Heart right ventricle (tissue), 16 donors: Measurements from ENCODE around the gene SBNO1. TPM values are rescaled to one million over a fixed set of nuclear protein-coding genes. Genes with fewer than 3 reads are reported as not detected.
"Not testable (repeated sequence)": the region's sequence is repeated elsewhere in the genome, so short reads cannot be mapped to it uniquely, and the experiment has no call there.

Source experiments
- ATAC-seq, 8 donors: fragments of 200-7000 bp; cut with Tn5 transposase; one replicate each; pipeline ENCODE4 v1.9.1; 2020; ENCODE audit warnings: mild to moderate bottlenecking in 8 of 8, moderate library complexity in 8 of 8, moderate number of reproducible peaks in 1 of 8
- DNase-seq, 2 donors: peaks; one replicate each; pipeline ENCODE4 v3.0.0-alpha.2; 2020
- H3K27ac ChIP-seq, 10 donors: fragments of 200-600 bp; sonication (generic) in 2 of 10; one replicate each; pipeline versions ENCODE4 v1.5.0 to v1.8.0; 2020 to 2022; ENCODE audit warnings: mild to moderate bottlenecking in 3 of 10
- H3K27me3 ChIP-seq, 7 donors: fragments of 200-600 bp; one replicate each; pipeline ENCODE4 v1.8.0; 2021 to 2022; ENCODE audit warnings: mild to moderate bottlenecking in 2 of 7
- H3K36me3 ChIP-seq, 9 donors: fragments of 200-600 bp; sonication (generic) in 1 of 9; one replicate each; pipeline versions ENCODE4 v1.5.0 to v1.8.0; 2020 to 2022; ENCODE audit warnings: mild to moderate bottlenecking in 2 of 9
- H3K4me1 ChIP-seq, 9 donors: fragments of 200-600 bp; sonication (generic) in 1 of 9; one replicate each; pipeline versions ENCODE4 v1.5.0 to v1.8.0; 2020 to 2022; ENCODE audit warnings: mild to moderate bottlenecking in 4 of 9
- H3K4me3 ChIP-seq, 10 donors: fragments of 200-600 bp; sonication (generic) in 2 of 10; one replicate each; pipeline versions ENCODE4 v1.5.0 to v1.8.0; 2020 to 2022; ENCODE audit warnings: mild to moderate bottlenecking in 7 of 10, moderate library complexity in 2 of 10
- H3K9me3 ChIP-seq, 11 donors: fragments of 200-600 bp in 10 of 11; sonication (generic) in 2 of 11; one replicate each; pipeline versions ENCODE4 v1.5.0 to v1.8.0; 2013 to 2022; ENCODE audit warnings: mild to moderate bottlenecking in 2 of 11, control low read depth in 1 of 11, moderate library complexity in 1 of 11
- CTCF ChIP-seq, 9 donors: fragments of 200-600 bp; sonication (generic) in 2 of 9; IDR thresholded peaks; one replicate each; pipeline versions ENCODE4 v1.5.0 to v1.8.0; 2021 to 2022; ENCODE audit warnings: antibody characterized with exemption in 9 of 9, mild to moderate bottlenecking in 5 of 9, moderate library complexity in 1 of 9
- WGBS, 2 donors: extraction: QIAGEN DNeasy Blood & Tissue Kit; methylation state at CpG; one replicate each; pipeline ENCODE4 v1.1.7; 2013; ENCODE audit warnings: inconsistent platforms in 1 of 2; 5-methylcytosine and 5-hydroxymethylcytosine counted together
- intact Hi-C, 10 donors: fragments of 100-400 bp; cut with DNase I; formaldehyde crosslinking; loops; one replicate each; pipeline versions ENCODE4 v1.11.1 to v1.14.2; 2022
- polyA plus RNA-seq, 2 donors: library from polyadenylated mRNA; stranded (reverse); fragments of 200-250 nt; gene quantifications; one replicate each; pipeline ENCODE4 v1.2.3, GENCODE V29; 2013
- total RNA-seq, 10 donors: library from RNA; stranded (reverse); fragmentation: NEBNext Ultra II Directional in 3 of 10; extraction: Animal tissue kit (Norgen Biotek cat#: 25700) in 3 of 10; gene quantifications; one replicate each; pipeline versions ENCODE4 v1.2.1 to v1.2.4, GENCODE V29; 2021 to 2023
- donor health status: Arrhythmogenic right ventricular cardiomyopathy.
- donor health status: ischemic (EF 13 %, LVEDD 7.1; RV severe dilation, severe dysfunction).
- donor health status: healthy with polysubstance abuse.
- donor health status: DM: no; HTN: yes; CAD: no.
- donor health status: DM: no; HTN: no; CAD: no.
- donor health status: ischemic (EF 25% LVEDD 6.9; RV normal size, moderate dysfunction).
- donor health status: ischemic (EF 25% LVEDD 5.7; RV mildly dilated, moderate dysfunction).
- donor health status: healthy.
- donor health status: DM: yes; HTN: yes; CAD: no.
- donor health status: Ischemic cardiomyopathy.
- donor health status: ischemic (EF 35%, LVEDD 5.7; RV mildly dilated, moderate dysfunction).
- donor health status: nonischemic (EF 11% LVEDD 7.7; RV severe dilation, severe dysfunction).
- donor health status: DM: yes; HTN: yes; CAD: no.
- donor health status: PGD.
- donor health status: ischemic (EF 29% LVEDD 5.4; RV normal size, mild dysfunction).
- donor health status: nonischemic (EF 23%, LVEDD 6.1; RV moderate dilation, normal function).

Gene SBNO1
- total and polyA plus RNA-seq, 12 donors = 4.1 to 32.1 (median 26.9) TPM

GRCh38 chr12:123335490-123335889 lies 29.2 kb downstream of the SBNO1 start:
- TF ChIP-seq CTCF (IDR thresholded peaks at IDR 0.05) = no peak
- intact Hi-C loops = no loop called here
- no peaks in the 10 kb centered on the region for H3K4me1 ChIP-seq
- H3K27ac ChIP-seq = no peak overlapping the region
- H3K4me3 ChIP-seq = no peak overlapping the region
- H3K36me3 ChIP-seq = peaks cover 0 to 98% (median 37%) of the 10 kb centered on the region in 9 donors
- H3K9me3 ChIP-seq = no peaks in the 10 kb centered on the region
- ATAC-seq = no peak
- 88% methylated on average over 3 of the region's 3 CpGs for WGBS, 2 donors
- no peak for DNase-seq
- no peaks in the 10 kb centered on the region for H3K27me3 ChIP-seq

- DNase-seq (no peak), ATAC-seq (no peak)
- WGBS, 2 donors = 97 to 100% methylated on average over 1 of the region's 1 CpG
- no peaks in the 10 kb centered on the region for H3K4me1 ChIP-seq
- H3K9me3 ChIP-seq = no peaks in the 10 kb centered on the region
- H3K4me3 ChIP-seq = no peak overlapping the region
- no peak for TF ChIP-seq CTCF (IDR thresholded peaks at IDR 0.05)
- H3K36me3 ChIP-seq = peaks cover 0 to 99% (median 67%) of the 10 kb centered on the region in 9 donors
- intact Hi-C loops = no loop called here
- no peak overlapping the region for H3K27ac ChIP-seq
- no peaks in the 10 kb centered on the region for H3K27me3 ChIP-seq
Measured at GRCh38 chr12:123329799-123330198, 34.8 kb downstream of the SBNO1 start.

DNA sequence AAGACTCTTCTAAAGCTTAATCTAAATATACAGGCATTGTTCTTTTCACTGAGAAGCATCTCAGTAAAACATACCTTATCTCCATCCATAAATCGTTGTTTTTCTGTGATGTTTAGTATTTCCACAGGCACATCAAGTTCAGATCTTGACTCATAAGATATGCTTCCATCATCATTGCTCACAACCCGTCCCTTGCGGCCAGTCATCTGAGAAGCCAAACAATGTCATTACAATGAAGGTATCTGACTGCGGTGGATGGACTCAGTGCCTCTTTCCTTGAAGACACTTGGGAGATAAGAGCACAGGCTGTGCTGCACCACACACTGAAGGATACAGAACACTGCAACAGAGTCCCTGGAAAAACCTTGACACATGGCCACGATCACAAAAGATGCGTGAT lies 44.8 kb downstream of the SBNO1 start:
- Histone ChIP-seq H3K27ac (no peak overlapping the region), H3K27me3 (no peaks in the 10 kb centered on the region), H3K36me3 (peaks cover 0 to 100% (median 85%) of the 10 kb centered on the region in 9 donors), H3K4me1 (no peaks in the 10 kb centered on the region), H3K4me3 (no peak overlapping the region), H3K9me3 (no peaks in the 10 kb centered on the region)
- DNase-seq (no peak), ATAC-seq (no peak)
- intact Hi-C loops = no loop called here
- TF ChIP-seq CTCF (IDR thresholded peaks at IDR 0.05) = no peak
- WGBS, 2 donors = 88 to 92% methylated on average over 6 of the region's 6 CpGs

DNA sequence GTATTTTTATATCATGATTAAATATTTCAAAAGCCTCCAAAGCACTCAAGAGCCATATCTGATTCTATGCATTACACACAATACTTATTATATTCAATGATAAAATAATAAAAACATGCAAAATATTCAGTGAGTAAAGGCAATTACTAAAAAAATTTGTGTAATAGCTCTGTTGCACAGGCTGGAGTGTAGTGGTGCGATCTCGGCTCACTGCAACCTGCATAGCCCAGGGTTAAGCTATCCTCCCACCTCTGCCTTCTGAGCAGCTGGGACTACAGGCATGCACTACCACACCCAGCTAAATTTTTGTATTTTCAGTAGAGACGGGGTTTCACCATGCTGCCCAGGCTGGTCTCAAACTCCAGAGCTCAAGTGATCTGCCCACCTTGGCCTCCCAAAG lies 45.4 kb downstream of the SBNO1 start:
- H3K9me3 ChIP-seq = no peaks in the 10 kb centered on the region
- no peaks in the 10 kb centered on the region for H3K4me1 ChIP-seq
- no peaks in the 10 kb centered on the region for H3K27me3 ChIP-seq
- no peak for DNase-seq
- no peak overlapping the region for H3K27ac ChIP-seq
- no peak overlapping the region for H3K4me3 ChIP-seq
- 96 to 98% methylated on average over 3 of the region's 3 CpGs for WGBS, 2 donors
- H3K36me3 ChIP-seq = peaks cover 0 to 100% (median 87%) of the 10 kb centered on the region in 9 donors
- no peak for ATAC-seq
- intact Hi-C loops = no loop called here
- TF ChIP-seq CTCF (IDR thresholded peaks at IDR 0.05) = no peak

GRCh38 chr12:123313046-123313445 lies 51.6 kb downstream of the SBNO1 start:
- intact Hi-C loops = not testable (repeated sequence)
- 92 to 95% methylated on average over 4 of the region's 4 CpGs for WGBS, 2 donors
- H3K36me3 ChIP-seq = peaks cover 0 to 100% (median 85%) of the 10 kb centered on the region in 9 donors

More at GRCh38 chr12:123313046-123313445, 51.6 kb downstream of the SBNO1 start:
- not testable (repeated sequence) for H3K4me1 ChIP-seq, H3K4me3 ChIP-seq, DNase-seq, ATAC-seq, H3K27ac ChIP-seq, H3K27me3 ChIP-seq, H3K9me3 ChIP-seq
